CD4-positive, alpha-beta T cell treated with Interleukin-17A for 4 hours (primary cell): ENCODE data around the gene LDLRAD4.
"Not testable (repeated sequence)": the region's sequence is repeated elsewhere in the genome, so short reads cannot be mapped to it uniquely, and the experiment has no call there.

Experiments used
- DNase-seq: peaks from one replicate; pipeline ENCODE4 v3.0.0-alpha.2; 2020; ENCODE audit warnings: mixed read lengths

Gene LDLRAD4

GRCh38 chr18:13313006-13313686 lies 94.6 kb downstream of the LDLRAD4 start:
- peak; percentile 73 for DNase-seq

- DNase-seq, result no peak
Measured at GRCh38 chr18:13315000-13315399, 96.4 kb downstream of the LDLRAD4 start.

- DNase-seq, result no peak
Measured at GRCh38 chr18:13316063-13316462, 97.5 kb downstream of the LDLRAD4 start.

GRCh38 chr18:13317801-13318200 lies 99.2 kb downstream of the LDLRAD4 start:
- no peak for DNase-seq

DNA sequence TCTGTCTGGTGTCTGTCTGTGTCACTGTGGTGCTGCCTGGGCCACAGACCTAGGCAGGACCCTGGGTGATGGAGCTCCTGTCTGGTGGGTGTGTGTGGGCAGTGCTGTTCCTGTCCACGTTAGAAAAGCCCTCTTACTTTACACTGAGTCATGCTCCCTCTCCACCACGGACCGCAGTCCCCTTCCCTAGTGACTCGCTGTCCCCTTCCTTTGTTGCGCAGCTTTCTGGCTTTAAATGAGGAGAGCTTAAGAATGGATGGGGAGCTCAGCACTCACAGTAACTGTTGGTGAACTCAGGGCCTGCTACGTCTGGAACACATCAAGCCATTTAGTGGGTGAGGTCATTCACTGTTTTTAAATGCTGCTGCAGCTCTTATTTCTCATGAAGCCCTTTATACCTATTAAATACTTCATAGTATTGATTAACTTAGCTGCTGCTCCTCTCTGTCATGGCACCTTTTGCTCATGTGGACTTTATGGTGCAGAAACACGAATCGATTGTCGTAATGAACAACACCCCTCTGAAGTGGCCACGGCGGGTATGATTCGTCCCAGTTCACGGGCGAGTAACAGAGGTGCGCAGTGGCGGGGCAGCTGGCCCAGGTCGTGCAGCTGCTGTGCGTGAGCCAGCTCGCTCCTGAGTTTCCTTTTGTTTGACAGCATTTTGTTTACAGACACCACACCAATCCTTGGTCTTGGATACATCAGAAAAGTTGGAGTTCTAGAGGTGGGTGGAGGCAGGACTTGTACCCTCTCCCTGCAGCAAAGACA lies 100.4 kb downstream of the LDLRAD4 start:
- no peak for DNase-seq

DNA sequence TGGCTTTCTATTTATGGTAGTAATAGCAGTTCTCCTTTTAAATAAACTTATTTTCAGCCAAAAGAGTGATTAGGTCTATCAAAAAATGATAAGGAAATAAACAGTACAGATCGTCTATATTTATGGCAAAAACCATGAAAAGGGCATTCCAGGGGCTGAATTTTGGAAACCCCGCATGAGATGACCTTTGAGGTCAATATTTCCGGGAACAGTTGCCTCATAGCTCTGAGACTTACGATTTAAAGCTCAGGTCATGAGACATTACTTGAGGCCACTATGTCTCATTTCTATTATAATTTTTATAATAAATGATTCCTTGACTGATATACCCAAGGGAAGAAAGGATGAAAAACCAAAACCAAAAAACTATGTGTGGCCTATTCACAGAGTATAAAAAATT lies 101.1 kb downstream of the LDLRAD4 start:
- no peak for DNase-seq

DNA sequence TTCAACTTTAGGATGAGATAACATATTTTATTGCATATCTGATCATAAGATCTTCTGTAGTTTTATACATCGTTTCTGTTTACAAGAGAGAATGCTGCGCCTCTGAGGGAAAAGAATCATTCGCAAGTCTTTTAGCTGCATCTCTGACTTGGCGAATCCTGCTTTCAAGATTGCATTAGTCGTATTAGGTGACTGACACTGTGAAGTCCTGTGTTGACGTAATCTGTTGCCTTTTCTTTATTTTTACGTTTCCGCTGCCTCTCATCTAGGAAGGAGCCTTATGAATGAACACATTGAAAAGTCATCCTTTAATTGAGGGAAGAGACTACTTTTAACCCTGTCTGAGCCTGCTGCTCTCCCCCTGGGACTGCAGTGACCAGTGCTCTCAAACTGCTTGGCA lies 101.5 kb downstream of the LDLRAD4 start:
- DNase-seq, result no peak

DNA sequence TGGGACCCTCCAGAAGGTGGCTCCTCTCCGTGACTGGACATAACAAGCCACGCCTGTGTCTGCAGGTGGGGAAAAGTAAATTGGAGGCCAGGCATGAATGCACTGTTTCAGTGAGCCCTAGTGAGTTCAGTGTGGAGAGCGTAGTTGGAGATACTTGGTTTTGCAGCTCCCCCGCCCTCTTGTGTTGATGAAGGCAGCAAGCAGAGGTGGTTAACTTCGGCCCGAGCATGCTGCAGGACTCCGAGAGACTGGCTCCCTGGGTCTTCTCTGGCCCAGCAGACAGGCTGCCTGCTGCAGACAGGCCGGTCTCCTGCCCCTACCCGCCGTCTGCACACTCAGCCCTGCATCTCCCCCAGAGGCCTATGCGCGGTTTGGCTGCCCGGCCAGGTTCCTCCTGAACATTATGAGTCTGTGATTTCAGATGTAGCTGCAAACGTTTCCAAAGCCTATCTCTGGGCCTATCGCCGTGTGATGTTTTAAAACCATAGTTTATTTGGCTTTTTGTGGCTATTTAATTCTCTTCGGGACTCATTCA lies 102.4 kb downstream of the LDLRAD4 start:
- no peak for DNase-seq

- no peak for DNase-seq
Measured at GRCh38 chr18:13321923-13322322, 103.4 kb downstream of the LDLRAD4 start.

DNA sequence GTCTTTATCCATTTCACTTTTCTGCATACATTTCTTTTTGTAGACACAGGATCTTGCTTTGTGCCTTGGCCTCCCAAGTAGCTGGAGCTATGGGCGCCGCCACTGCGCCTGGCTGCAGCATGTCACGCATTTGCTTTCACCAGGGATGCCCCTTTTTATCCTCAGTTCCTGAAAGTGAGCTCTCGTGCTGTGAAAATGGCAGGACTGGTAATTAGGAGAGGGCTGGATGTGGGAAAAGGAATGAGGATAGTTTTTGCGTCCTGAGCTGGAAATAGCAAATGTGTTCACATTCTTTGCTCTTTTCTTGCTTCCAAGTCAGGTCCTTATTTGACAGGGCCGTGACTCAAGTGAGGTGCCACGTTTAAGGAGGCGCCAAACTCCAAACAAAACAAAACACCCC lies 104.6 kb downstream of the LDLRAD4 start:
- no peak for DNase-seq

GRCh38 chr18:13324880-13325279 lies 106.3 kb downstream of the LDLRAD4 start:
- DNase-seq, result no peak

DNA sequence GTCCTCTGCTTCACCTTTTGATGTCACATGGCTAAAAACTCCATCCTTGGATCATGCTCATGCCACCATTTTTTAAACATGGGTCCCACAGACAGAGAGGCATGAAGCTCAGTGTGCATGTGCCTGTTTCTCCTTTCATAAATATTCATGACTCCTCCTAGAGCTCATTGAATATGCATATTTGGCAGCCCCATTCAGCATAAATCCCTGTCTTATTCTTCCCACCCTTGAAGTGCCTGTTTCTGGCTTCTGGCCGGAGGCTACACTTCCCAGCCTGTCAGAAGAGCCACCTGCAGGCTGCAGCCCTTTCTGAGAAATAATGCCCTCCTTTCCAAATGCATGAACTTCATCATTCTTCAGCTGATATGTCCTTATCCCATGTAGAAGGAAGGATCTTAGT lies 109.7 kb downstream of the LDLRAD4 start:
- no peak for DNase-seq

DNA sequence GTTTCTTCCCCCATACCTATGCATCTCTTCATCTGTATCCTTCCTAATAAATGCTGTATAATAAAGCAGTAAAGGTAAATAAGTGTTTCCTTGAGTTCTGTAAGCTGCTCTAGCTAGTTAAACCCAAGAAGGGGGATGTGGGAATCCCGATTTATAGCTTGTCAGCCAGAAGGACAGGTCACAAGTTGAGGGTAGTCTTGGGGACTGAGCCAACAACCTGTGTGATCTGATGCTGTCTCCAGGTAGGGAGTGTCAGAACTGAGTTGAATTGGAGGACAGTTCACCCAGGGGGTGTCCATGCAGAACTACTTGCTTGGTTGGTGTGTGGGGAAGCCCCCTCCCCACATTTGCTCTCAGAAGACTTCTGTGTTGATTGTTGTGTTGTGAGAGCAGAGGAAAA lies 112.4 kb downstream of the LDLRAD4 start:
- DNase-seq, result no peak

GRCh38 chr18:13331846-13332245 lies 113.3 kb downstream of the LDLRAD4 start:
- DNase-seq, result no peak

GRCh38 chr18:13332874-13333273 lies 114.3 kb downstream of the LDLRAD4 start:
- no peak for DNase-seq

GRCh38 chr18:13335903-13336302 lies 117.3 kb downstream of the LDLRAD4 start:
- peak; percentile 37 for DNase-seq

DNA sequence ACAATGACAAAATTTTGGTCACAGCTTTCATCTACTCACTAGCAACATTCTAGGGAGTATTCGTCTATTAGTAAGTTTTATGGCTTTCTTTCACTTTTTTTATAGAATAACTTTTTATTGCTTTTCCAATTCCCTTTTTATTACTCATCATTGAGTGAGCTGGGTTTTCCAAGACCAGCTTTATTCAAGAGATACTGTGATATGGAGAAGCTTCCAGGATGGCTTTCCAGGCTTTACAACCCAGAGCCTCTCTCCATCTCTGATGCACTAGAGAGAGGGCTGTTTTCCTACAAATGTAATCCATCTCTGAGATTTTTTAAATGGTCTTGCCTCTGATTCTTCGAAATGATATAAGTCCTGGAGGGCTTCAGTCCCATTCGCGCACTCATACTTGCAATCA lies 118.3 kb downstream of the LDLRAD4 start:
- DNase-seq, result no peak

- DNase-seq, result no peak
Measured at GRCh38 chr18:13337369-13337768, 118.8 kb downstream of the LDLRAD4 start.

DNA sequence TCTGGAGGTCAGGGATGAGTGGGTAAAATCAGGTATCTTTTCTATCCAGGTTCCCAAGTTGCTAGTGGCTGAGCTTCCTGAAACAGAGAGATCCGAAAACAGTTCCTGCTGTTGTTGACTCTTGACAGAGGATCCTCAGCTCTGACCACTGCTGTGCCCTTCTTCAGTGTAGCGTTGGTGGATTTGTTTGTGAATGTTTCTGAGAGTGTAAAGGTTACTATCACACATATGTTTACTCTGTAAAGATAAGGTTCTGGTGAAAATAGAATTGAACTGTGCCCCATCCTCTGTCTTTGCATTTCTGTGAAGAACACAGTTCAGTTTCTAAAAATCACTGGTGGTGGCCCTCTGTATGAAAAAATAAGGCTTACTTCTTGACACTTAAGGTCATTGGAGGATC lies 119.8 kb downstream of the LDLRAD4 start:
- no peak for DNase-seq

DNA sequence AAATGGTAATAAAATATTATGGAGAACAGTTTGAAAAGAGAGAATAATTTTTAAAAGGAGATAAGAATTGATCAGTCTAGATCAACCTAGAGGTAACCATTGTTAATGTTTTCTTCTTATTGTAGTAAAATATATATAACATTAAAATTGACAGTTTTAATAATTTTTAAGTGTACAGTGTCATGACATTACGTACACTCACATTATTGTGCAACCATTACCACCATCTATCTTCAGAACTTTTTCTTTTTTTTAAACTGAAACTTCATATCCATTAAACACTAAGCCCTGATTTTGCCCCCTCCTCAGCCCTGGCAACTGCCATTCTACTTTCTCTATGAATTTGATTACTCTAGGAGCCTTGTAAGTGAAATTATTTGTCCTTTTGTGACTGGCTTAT lies 121.1 kb downstream of the LDLRAD4 start:
- no peak for DNase-seq

DNA sequence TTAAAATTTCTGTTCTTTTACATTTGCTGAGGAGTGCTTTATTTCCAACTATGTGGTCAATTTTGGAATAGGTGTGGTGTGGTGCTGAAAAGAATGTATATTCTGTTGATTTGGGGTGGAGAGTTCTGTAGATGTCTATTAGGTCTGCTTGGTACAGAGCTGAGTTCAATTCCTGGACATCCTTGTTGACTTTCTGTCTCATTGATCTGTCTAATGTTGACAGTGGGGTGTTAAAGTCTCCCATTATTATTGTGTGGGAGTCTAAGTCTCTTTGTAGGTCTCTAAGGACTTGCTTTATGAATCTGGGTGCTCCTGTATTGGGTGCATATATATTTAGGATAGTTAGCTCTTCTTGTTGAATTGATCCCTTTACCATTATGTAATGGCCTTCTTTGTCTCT lies 127.9 kb downstream of the LDLRAD4 start:
- DNase-seq, result not testable (repeated sequence)

DNA sequence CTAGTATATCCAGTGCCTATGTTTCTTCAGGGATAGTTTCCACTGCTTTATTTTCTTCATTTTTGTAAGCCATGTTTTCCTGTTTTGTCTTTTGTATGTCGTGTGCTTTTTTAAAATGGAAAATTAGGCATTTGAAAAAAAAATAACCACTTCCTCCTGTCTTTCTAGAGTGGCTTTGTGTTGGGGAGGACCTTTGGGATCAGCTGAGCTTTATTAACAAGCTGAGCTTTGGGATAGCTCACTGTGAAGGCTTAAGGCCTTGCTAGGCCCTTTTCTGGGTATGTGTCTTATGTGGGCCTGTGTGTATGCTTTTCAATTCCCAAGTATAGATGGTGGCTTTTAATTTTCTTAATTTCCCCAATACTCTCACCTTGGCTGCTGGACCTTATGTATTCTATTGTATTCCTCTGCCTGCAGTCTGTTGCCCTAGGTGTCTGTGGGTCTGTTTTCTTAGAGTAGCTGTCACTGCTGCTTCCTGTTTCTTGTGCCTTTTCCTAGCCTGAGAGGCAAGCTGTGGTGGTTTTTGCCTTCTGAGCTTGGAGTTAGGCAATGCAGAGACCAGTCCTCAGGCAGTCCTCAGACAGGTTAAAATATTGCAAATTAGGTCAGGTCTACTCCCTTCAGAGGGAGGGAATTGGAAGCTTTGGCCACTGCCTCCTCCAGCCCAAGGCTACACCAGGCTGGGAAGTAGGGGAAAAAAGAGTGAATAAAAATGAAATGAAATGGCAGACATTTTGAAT lies 134.7 kb downstream of the LDLRAD4 start:
- peak; percentile 52 for DNase-seq

DNA sequence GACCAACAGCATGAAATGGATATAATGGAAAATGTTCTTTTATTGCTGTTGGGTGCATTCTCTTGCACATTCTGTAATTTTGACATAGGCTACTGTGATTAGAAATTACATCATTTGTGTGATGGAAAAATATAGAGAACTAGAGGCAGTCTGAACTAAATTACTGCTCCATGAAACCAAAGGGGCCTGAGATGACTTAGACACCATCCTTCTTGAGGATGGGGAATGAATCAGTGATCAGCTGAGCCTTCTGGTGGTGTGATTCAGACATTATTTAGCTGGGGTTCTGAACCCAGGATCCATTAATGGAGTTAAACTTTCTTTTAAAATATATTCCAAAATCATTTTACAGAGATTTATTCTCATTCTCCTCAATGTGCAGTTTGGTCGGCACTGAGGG lies 135.8 kb downstream of the LDLRAD4 start:
- no peak for DNase-seq

GRCh38 chr18:13356032-13356431 lies 137.5 kb downstream of the LDLRAD4 start:
- no peak for DNase-seq
